Activated CD8-positive, alpha-beta memory T cell treated with anti-CD3 and anti-CD28 coated beads for 48 hours (primary cell): ENCODE measurements around the gene ACAT1.
"Not testable (repeated sequence)": the region's sequence is repeated elsewhere in the genome, so short reads cannot be mapped to it uniquely, and the experiment has no call there.

ENCODE experiments used
- DNase-seq, 3 experiments: peaks; one replicate each; pipeline ENCODE4 v3.0.0-alpha.2; 2020; ENCODE audit warnings: low read depth in 2 of 3, low spot score in 2 of 3

ACAT1 gene

DNA sequence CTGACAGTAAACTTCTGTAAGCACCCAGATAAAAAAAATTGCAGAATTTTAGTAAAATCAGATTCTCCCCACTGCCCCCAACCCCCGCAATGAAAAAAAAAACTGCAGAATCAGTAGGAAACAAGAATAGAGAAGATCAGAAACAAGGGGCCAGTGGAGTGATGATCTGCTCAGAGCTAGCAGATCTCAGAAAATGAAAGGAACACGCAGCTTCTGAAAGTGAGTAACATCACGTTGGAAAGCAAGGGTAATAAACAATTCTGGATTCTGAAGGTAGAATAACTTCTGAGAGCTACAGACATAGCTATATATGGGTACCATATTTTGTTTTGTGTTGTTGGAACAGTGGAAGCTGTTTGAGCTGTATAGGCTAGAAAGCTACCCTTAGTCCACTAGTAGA lies 23.2 kb downstream of the ACAT1 start:
- DNase-seq, result no peak

DNA sequence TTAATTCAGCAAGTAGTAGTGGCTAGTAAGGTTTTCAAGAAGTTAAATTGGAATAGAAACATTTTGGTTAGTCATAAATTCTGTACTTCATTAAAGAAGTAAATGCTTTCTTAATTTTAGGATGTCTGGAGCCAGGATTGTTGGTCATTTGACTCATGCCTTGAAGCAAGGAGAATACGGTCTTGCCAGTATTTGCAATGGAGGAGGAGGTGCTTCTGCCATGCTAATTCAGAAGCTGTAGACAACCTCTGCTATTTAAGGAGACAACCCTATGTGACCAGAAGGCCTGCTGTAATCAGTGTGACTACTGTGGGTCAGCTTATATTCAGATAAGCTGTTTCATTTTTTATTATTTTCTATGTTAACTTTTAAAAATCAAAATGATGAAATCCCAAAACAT lies 25.8 kb downstream of the ACAT1 start:
- DNase-seq, result no peak

GRCh38 chr11:108148556-108148955 lies 27.2 kb downstream of the ACAT1 start:
- no peak for DNase-seq

DNA sequence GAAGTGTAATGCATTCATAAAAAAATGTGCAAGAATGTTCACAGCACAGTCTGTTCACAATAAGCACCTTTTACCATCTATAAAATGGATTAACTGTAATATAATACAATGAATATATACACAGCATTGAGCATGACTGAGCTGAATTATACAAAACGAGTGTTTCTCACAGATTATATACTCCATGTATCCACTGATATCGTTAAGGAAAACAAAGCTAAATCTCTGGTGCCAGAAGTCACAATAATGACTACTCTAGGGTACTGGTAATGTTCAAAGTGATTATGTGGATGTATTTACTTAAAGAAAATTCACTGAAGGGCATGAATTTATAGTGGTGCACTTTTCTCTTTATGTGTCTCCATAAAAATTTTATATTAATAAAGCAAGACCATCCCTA lies 33.2 kb downstream of the ACAT1 start:
- no peak for DNase-seq

DNA sequence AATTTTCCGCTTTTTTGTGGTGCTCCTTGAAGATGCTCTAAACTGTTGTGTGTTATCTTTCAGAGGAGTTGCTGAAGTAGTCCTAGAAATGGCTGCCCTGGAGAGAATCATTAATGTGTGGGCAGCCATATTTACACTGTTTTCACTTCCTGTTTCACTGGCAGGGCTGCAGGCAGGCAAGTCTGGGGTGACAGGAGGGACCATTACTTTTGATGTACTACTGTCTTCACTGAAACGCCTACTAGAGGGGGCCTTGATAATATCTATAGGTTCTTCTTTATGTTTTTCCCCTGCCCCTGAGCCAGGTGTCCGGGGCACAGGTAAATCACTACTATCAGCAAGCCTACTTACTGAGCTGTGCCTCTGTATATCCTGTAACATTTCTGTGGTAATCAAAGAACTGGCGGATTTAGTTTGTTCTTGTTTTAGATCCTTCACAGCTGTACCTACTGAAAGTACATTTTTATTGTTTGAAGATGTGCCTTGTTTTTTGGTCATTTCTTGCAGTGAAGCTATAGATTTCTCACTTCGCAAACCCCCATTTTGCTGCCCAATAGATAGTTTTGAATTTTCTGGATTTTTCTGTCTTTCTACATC lies 39.7 kb downstream of the ACAT1 start:
- no peak for DNase-seq

DNA sequence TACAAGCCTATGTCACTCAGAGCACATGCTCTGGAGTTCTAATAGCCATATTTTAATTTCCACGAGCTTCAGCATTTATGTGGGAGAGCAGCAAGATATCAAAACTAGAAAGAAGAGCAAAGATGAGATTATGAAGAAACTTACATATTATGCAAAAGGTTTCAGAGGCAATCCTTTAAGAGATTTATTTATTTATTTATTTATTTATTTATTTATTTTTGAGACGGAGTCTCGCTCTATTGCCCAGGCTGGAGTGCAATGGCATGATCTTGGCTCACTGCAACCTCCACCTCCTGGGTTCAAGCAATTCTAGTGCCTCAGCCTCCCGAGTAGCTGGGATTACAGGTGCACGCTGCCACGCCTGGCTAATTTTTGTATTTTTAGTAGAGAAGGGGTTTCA lies 41.5 kb downstream of the ACAT1 start:
- DNase-seq, result not testable (repeated sequence)

DNA sequence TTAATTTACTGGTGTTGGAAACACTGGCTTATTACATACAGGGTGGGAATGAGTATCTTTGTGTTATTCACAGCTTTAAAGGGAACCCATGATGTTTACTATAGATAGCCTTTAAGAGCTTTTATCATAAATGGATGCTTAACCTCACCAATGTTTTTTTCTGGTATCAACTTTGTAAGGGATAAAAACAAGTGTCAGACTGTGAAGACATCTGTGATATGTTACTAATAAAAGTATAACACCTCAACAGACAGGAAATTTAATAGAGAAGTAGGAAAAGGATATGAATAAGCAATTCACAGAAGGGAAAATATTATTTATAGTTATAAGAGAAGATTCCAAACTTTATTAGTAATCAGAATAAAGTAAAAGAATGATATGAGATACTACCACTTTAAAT lies 46.3 kb downstream of the ACAT1 start:
- no peak for DNase-seq

DNA sequence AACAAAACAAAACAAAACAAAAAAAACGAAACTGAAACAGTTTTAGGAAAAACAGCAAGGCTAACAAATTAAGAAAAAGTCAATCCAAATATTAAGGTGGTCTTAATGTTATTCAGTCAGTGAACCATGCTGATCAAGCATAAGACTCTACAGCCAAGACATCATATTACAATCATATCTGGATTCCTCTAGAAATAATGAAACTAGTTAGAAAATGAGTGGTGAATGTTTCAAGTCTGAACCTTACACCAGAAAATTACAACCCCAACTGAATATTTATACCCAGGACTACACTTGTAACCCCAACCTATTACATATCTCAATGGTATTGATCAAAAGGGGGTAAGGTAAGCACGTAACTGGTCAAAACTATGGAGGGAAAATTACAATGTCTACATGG lies 48.8 kb downstream of the ACAT1 start:
- no peak for DNase-seq

DNA sequence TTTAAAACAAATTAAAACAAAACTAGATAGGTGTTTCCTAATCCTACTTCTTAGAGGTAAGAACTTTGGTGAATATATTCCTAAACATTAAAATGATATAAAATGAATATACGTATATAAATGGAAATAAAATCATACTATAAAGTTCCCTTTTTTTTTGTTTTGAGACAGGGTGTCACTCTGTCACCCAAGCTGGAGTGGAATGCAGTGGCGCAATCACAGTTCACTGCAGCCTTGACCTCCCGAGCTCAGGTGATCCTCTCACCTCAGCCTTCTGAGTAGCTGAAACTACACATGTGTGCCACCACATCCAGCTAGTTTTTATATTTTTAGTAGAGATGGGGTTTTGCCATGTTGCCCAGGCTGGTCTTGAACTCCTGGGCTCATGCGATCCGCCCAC lies 56.2 kb downstream of the ACAT1 start:
- no peak for DNase-seq

DNA sequence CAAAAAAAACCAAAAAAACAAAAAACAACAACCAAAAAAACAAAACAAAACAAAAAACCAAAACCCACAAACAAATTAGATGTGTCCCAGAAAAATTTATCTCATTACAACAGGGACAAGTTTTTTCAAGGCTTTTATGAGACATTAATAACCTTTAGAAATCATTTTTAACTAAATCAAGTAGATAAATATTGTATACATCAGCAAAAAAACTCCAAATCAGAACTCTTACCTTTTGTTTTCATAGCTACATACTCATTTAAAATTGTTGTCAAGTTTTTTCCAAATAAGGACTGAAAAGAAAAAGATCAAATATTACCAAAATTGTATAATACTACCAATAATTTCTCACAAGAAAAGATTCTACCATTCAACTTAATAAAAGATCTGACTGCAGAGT lies 72.4 kb downstream of the ACAT1 start:
- no peak for DNase-seq

DNA sequence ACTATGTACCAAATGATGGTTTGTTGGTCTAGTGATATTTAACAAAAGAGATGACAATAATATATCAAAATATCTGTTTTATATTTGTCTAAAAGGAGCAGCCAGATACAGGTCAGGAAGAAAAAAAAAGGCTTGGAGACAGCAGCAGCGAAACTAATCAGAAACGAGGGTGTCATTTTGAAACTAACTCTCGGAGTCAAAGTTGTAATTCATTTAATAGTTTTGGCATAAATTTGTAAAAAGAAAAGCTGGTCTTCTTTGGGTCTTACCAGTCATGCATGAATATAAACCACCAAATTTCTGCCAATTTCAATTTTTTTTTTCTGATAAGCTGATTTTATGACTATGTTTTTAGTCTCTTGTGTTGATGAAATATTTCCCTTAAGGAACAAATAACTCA lies 75.5 kb downstream of the ACAT1 start:
- DNase-seq, result no peak
